Pulmonary artery endothelial cell (primary cell): ENCODE measurements around the gene DNAJB1. TPM values are rescaled to one million over a fixed set of nuclear protein-coding genes. Genes with fewer than 3 reads are reported as not detected.
A peak's percentile ranks its signal among the peaks of the same experiment; 100 is the strongest.
"Not testable (repeated sequence)": the region's sequence is repeated elsewhere in the genome, so short reads cannot be mapped to it uniquely, and the experiment has no call there.

Experiments
- DNase-seq: peaks from one replicate; pipeline ENCODE4 v3.0.0-alpha.2; 2011; ENCODE audit warnings: low read depth, low spot score
- total RNA-seq: library from RNA; depleted of rRNA; stranded (reverse); fragments of >200 nt; gene quantifications from 2 replicates; pipeline ENCODE4 v1.2.3, GENCODE V29; 2014

DNAJB1 gene
- total RNA-seq: 31.5 and 107 TPM in 2 replicates

- no peak for DNase-seq
Observed at GRCh38 chr19:14517840-14518505, at the start of gene DNAJB1. DNAJB1 (minus strand) TSS chr19:14518397; CDS start chr19:14518349, 48 bp downstream.

- DNase-seq: no peak
Observed at GRCh38 chr19:14567079-14567478, 48.9 kb upstream of the DNAJB1 start.

DNA sequence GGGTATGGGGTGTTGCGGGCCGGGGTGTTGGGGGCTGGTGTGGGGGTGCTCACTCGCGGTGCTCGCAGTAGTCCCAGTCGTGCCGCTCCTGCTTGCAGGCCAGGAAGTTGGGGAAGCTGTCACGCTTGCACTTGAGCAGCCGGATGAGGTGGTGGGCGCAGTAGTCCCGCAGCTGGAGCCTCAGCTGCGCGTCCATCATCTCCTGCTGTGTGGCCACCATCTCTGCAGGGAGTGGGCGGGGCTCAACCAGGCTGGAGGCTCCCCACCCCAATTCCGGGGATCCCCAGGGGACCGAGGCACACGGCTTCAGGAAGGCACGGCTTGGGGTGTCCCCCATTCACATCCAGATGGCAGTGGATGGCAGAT is 48.5 kb upstream of the DNAJB1 start:
- DNase-seq: no peak

DNA sequence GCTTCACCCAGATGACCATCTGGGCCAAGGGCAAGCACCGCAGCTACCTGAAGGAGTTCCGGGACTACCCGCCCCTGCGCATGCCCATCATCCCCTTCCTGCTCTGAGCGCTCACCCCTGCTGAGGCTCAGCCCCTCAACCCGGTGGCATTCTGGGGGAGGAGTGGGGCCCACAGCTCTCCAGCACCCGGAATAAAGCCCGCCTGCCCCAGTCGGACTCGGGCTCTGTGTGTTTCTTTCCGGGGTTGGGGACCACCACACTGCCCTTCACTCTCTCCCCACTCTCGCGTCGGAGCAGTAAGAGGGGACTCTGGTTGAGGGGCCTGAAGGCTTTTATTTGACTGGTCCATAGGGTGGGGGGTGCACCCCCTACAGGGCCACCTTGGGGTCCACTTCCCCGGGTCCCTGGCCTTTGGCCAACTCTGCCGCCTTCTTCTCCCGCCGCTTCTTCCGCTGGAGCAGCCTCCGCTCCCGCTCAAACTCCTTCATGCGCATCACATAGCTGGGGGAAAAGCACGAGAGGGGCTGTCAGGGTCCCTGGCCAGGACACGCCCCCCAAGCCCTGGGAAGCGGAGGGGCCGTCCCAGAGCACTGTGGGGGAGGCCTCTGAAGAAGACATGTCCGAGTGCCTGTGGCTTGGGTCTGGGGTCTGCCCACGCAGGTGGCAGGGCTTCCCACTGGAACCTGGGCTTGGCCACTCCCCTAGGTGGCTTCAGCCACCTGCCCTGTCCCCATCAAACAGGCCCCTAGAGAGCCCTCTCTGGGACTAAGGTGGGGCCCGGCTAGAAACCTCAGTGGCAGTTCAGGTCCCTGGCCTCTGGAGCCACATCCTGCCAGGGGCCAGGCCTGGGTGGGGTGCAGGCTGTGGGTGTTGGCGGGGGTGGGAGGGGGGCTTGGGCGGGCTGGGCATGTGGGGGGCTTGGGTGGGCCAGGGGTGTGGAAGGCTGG is 47.8 kb upstream of the DNAJB1 start:
- no peak for DNase-seq

DNA sequence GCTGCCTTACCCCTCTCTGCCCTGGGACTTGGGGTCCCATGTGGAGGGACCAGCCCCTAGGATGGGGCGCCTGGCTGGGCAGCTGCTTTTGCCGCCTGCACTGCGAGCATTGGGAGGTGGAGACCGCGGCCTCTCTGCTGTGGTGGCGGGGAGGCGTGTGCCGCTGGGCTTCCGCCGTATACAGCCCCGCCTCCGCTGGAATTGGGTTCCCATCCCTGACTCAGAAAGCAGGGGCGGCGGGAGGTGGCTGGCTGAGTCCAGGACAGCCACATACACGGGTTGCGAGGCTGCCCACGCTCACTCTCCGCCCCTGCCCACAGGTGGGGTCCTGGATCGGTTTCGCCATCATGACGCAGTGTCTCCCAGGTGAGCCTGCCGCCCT is 47.1 kb upstream of the DNAJB1 start:
- DNase-seq: no peak

GRCh38 chr19:14564652-14565297 is 46.6 kb upstream of the DNAJB1 start:
- DNase-seq: not testable (repeated sequence)

DNA sequence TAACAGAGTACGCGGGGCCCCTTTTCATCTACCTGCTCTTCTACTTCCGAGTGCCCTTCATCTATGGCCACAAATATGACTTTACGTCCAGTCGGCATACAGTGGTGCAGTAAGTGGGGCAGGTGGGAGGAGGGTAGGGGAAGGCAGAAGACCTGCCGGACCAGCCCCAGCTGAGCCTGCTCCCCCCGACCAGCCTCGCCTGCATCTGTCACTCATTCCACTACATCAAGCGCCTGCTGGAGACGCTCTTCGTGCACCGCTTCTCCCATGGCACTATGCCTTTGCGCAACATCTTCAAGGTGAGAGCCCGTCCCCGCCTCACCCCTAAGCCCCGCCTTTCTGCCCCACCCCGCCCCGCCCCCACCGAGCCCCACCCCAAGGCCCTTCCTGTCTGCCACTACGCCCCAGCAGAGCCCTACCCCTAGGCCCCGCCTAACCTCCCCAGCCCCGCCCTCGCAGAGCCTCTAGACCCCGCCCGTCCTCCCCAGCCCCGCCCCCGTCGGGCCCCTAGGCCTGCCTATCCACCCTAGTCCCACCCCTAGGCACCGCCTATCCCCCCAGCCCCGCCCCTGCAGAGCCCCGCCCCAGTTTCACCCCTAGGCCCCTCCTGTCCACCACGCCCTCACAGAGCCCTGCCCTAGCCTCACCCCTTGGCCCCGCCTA is 45.9 kb upstream of the DNAJB1 start:
- no peak for DNase-seq

GRCh38 chr19:14563590-14563926 is 45.4 kb upstream of the DNAJB1 start:
- no peak for DNase-seq

DNA sequence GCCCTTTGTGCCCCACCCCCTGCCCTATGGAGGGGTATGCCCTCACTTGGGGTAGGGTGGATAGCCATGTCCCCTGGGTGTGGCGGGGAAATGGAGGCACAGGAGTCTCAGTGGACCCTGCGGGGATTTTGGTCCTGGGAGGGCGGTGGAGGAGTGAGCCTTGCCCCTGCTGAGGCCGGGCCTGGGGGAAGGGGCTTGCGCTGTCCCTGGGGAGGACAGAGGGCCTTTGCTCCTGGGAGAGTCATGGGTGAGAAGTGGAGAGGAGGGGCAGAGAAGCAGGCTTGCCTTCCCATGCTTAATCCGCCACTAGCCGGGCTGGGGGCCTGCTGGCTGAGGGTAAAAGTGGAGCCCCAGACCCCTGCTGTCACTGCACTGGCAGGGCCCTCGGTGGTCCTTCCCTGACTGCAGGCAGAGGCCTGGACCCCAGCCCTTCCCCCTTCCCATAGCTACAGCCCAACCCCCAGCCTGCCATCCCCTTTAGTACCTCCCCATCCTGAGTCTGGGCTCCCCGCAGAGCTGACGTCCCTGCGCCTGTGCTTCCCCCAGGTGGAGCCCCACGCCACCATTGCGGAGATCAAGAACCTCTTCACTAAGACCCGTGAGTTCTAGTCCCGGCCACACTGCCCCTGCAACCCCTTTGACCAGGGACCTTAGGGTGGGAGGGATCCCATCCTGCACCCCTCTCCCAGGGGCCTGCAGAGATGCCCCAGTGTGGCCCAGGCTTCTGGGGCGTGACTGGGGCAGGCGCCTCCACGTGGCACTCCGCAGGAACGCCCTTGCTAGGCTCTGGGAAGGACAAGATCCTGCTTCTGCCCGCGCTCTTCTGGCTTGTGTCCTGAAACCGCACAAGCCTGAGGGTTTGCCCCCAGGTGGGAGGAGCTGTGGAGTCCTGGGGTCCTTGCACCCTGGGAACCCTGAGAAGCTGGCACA is 44.7 kb upstream of the DNAJB1 start:
- DNase-seq: no peak

DNA sequence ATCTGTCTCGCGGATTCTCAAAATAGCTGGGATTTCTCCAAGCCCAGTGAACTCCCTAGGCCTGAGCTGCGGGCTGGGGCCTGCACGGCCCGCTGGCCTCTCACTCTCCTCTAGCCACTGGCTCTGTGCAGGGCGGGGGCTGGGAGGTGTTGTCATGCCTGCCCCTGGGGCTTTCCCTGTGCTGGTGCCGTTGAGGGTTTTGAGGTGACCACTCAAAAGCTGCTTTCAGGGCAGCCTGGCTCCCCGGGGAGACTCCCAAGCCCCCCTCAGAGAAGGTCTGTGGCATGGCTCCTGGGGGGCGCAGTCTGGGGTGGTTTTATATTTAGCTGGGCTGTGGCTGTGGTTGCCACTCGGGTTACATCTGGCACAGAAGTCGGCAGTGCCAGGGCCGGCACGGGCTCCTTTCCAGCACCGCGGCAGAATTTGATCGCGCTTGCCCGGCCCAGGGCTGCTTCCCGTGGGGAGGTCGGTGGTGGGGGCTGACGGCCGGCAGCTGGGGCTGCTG is 43.7 kb upstream of the DNAJB1 start:
- no peak for DNase-seq

DNA sequence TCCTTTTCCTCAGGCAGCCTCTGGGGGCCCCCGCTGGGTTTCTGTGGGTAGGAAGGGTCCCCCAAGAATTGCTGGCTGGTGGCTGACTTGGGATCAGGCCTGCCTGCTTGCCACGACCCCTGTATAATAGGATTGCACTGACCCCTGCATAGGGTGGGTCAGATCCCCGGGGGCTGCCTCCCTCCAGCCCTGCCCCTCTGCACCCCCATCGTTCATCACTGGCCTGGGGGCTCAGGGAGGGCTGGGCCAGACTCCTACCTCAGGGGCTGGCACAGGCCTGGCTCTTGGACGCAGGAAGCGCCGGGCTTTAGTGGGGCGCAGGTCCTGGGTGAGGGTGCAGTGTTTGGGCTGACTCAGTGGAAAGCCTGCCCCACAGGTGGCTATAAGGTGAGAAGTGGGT is 43.1 kb upstream of the DNAJB1 start:
- DNase-seq: no peak

- no peak for DNase-seq
Observed at GRCh38 chr19:14560776-14561108, 42.5 kb upstream of the DNAJB1 start.

DNA sequence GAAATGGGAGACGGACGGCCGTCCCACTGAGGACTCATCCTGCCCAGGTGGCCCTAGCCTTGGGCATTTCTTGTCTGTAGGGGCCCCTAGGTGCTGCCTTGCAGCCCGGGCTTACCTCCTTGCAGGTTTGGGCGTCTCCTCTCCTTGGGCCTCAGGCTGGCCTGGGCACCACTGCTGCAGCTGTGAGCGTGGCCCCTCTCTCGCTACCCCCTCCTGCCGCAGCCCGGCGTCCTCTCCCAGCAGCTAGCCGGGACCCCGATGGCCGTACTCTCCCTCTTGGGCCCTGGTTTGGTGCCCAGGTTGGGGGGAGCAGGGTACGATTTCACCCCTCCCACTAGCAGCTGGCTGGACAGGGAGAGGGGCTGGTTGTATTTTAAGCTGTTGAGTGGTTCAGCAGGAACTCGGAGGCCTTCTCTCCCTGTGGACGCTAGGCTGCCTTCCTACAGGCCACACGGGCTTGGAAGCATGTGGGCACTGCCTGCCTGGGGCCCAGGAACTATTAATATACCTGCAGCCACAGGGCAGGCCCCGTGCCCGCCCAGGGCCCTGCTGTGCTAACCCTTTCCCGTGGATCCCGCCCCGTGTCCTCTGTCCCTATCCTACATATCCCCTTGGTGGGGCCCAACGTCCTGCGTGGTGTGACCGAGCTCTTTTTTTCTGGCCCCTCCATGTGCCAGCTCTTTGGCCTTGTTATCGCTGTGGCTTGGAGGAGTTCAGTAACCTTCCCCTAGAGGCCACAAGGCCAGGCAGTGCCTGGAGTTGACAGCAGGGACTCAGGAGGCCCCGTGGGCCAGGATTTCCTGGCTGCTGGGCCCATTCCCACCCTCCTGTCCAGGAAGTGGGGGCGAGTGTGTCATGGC is 41.9 kb upstream of the DNAJB1 start:
- DNase-seq: no peak

DNA sequence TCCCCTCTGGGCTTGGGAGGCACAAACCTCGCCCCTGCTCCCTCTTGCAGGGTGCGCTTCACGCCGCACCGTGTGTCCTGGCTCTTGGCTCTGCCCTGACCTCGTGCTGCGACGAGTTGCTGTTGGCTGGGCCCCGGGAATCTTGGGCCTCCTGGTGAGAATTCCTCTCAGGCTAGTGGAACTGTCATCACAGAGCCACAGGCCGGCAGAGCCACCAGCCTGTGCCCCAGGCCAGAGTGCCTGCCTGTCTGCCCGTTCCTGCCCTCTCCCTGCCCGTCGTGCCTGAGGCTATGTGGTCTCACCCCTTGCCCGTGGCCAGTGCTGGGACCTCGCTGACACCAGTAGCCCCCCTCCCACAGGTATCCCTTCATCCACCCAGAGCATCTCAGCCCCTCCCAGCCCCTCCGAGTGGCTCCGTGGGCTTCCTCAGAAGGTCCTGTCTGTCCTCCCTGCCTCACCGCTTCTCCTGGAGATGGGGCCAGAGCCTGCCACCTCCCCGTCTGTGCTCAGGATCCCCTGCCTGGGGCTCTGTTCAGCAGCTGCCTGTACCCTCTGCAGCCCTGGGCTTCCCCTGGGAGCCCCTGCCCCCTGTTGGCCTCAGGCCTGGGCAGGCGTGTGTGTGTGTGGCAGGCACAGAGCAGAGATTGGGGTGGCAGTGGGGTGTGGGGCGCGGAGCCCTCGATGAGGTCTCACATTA is 40.3 kb upstream of the DNAJB1 start:
- DNase-seq: no peak

GRCh38 chr19:14556662-14557188 is 38.5 kb upstream of the DNAJB1 start:
- peak; percentile 64 for DNase-seq

GRCh38 chr19:14555918-14556661 is 37.9 kb upstream of the DNAJB1 start:
- DNase-seq: no peak

- DNase-seq: no peak
Observed at GRCh38 chr19:14554382-14554812, 36.2 kb upstream of the DNAJB1 start.

DNA sequence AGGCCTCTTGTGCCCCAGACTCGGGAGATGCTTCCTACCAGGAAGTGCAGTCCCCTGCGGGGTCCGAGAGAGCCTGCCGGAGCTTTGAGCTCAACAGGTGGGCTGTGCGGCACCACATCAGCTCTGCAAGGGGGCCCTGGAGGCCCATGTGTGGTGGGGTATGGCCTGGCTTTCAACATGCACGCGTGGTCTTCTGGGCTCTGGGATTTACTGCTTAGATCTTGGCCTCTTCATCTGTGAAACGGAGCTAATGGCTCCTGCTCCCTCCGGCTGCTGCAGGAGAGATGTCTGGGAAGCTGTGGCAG is 35.7 kb upstream of the DNAJB1 start:
- no peak for DNase-seq
